DOHH2 (cell line): ENCODE results near the gene SHISA7.

ENCODE experiments used
- H3F3A ChIP-seq: fragments of 200-600 bp; sonication (generic), shearing (Covaris generic); 2 replicates; pipeline ENCODE4 v1.6.0; 2016; ENCODE audit warnings: antibody characterized with exemption, mild to moderate bottlenecking; ENCODE audit not compliant: control insufficient read depth, insufficient read depth
- H3K27ac ChIP-seq: fragments of 200-600 bp; sonication (generic); 2 replicates; pipeline ENCODE4 v1.5.1; 2014; ENCODE audit warnings: low read depth, mild to moderate bottlenecking, low read length, moderate library complexity
- H3K27me3 ChIP-seq: fragments of 200-600 bp; sonication (generic); 2 replicates; pipeline ENCODE4 v1.6.1; 2014; ENCODE audit warnings: mild to moderate bottlenecking, low read length, mixed read lengths; ENCODE audit not compliant: control insufficient read depth
- H3K36me3 ChIP-seq: fragments of 200-600 bp; sonication (generic); 2 replicates; pipeline ENCODE4 v1.6.1; 2014; ENCODE audit warnings: mild to moderate bottlenecking, low read length, moderate library complexity, mixed read lengths; ENCODE audit not compliant: control insufficient read depth
- H3K4me1 ChIP-seq: fragments of 200-600 bp; sonication (generic); 2 replicates; pipeline ENCODE4 v1.6.1; 2014; ENCODE audit warnings: mild to moderate bottlenecking, low read length, mixed read lengths; ENCODE audit not compliant: control insufficient read depth
- H3K4me2 ChIP-seq: fragments of 200-600 bp; sonication (generic); 2 replicates; pipeline ENCODE4 v1.6.0; 2014; ENCODE audit warnings: mild to moderate bottlenecking, low read length, moderate library complexity
- H3K4me3 ChIP-seq: fragments of 200-600 bp; sonication (generic); 2 replicates; pipeline ENCODE4 v1.5.1; 2014; ENCODE audit warnings: mild to moderate bottlenecking, low read length, mixed read lengths
- H3K79me2 ChIP-seq: fragments of 200-600 bp; sonication (generic); 2 replicates; pipeline ENCODE4 v1.6.1; 2014; ENCODE audit warnings: mild to moderate bottlenecking, low read length, mixed read lengths; ENCODE audit not compliant: control insufficient read depth
- H3K9me2 ChIP-seq: fragments of 200-600 bp; sonication (generic); replicated peaks from 2 replicates; pipeline ENCODE4 v1.6.1; 2014; ENCODE audit warnings: mild to moderate bottlenecking, low read length, mixed read lengths; ENCODE audit not compliant: control insufficient read depth
- H3K9me3 ChIP-seq: fragments of 200-600 bp; sonication (generic); 2 replicates; pipeline ENCODE4 v1.6.1; 2014; ENCODE audit warnings: antibody characterized with exemption, low read length, mixed read lengths; ENCODE audit not compliant: control insufficient read depth, insufficient read depth
- H4K20me1 ChIP-seq: fragments of 200-600 bp; sonication (generic); 2 replicates; pipeline ENCODE4 v1.6.0; 2014; ENCODE audit warnings: low read depth, mild to moderate bottlenecking, antibody characterized with exemption, low read length, moderate library complexity; ENCODE audit not compliant: control insufficient read depth, insufficient read depth
- EZH2phosphoT487 ChIP-seq: fragments of 200-600 bp; sonication (generic); IDR thresholded peaks from 2 replicates; pipeline ENCODE4 v1.6.1; 2017; ENCODE audit warnings: borderline replicate concordance, mild to moderate bottlenecking, antibody characterized with exemption, low read length, moderate library complexity, mixed read lengths
- TF ChIP-seq, protein P1 (sequence below): fragments of 200-600 bp; sonication (generic); IDR thresholded peaks from one replicate; pipeline ENCODE4 v1.5.1; 2014; ENCODE audit warnings: antibody characterized with exemption, mild to moderate bottlenecking, low read depth, low read length; ENCODE audit not compliant: poor library complexity, severe bottlenecking

The SHISA7 gene

DNA sequence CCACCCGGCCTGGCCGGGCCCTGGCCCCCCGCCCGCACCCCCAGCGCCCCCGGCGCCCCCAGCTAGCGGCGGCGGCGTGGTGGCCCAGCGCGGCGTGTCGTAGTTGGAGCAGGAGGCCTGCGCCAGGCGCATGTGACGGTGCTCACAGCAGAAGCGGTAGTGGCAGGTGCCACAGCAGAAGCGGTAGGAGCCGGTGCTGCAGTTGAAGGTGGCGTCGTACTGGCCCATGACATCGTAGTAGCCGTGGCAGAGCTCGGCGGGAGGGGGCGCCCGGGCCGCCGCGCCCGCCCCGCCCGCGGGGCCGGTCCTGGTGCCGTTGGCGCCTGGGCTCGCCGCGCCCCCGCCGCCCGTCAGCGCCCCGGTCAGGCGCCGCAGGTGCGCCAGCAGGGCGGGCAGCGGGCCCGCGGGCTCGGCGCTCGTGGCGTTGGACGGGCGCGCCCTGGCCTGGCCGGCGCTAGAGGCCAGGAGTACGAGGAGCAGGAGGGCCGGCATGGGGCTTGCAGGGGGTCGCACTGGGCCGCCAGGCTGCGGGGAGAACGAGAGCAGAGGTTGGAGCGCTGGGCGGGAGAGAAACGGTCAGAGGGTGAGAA is 633 bp downstream of the SHISA7 start:
- H3K4me1 ChIP-seq: peaks cover 15% of the 10 kb centered on the region
- no peaks in the 10 kb centered on the region for H3K79me2 ChIP-seq
- H3K4me2 ChIP-seq: no peak overlapping the region
- H3K36me3 ChIP-seq: no peaks in the 10 kb centered on the region
- no peak overlapping the region for H3K27ac ChIP-seq
- no peak overlapping the region for H3K4me3 ChIP-seq
- no peak for TF ChIP-seq EZH2phosphoT487
- TF ChIP-seq, protein P1, sequence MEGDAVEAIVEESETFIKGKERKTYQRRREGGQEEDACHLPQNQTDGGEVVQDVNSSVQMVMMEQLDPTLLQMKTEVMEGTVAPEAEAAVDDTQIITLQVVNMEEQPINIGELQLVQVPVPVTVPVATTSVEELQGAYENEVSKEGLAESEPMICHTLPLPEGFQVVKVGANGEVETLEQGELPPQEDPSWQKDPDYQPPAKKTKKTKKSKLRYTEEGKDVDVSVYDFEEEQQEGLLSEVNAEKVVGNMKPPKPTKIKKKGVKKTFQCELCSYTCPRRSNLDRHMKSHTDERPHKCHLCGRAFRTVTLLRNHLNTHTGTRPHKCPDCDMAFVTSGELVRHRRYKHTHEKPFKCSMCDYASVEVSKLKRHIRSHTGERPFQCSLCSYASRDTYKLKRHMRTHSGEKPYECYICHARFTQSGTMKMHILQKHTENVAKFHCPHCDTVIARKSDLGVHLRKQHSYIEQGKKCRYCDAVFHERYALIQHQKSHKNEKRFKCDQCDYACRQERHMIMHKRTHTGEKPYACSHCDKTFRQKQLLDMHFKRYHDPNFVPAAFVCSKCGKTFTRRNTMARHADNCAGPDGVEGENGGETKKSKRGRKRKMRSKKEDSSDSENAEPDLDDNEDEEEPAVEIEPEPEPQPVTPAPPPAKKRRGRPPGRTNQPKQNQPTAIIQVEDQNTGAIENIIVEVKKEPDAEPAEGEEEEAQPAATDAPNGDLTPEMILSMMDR: no peak
- H3K9me2 ChIP-seq: no peaks in the 10 kb centered on the region
- peaks cover 32% of the 10 kb centered on the region for H3K27me3 ChIP-seq
- H4K20me1 ChIP-seq: no peaks in the 10 kb centered on the region; the same call in 1 of the 2 replicates
- peaks cover 5% of the 10 kb centered on the region; the same call in 1 of the 2 replicates for H3F3A ChIP-seq
- H3K9me3 ChIP-seq: no peaks in the 10 kb centered on the region

DNA sequence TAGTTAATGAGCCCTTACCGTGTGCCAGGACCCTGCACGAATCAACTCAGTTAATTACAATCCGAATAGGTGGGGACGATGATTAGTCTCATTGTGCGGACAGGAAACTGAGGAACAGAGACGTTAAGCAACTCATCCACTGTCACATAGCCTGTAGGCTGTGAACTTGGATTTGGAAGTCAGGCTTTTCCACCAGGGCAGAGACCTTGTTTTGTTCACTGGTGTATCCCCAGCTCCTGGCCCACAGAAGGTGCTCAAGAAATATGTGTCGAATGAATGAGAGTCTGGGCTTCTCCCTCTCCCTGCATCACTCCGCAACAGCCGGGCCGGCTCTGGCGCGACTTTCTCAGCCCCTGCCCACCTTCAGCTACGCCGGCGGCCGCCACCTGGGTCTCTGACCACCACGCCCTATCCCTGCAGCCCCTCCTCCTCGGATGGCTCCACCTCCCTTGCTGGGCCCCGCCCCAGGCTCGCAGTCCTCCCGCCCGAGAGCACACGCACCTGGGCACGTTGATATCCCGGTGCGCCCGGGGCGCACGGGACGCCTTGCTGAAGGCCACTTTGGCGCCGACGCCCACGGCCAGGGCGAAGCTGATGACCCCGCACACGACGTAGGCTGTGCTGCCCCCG is 1.3 kb downstream of the SHISA7 start:
- H3K36me3 ChIP-seq: no peaks in the 10 kb centered on the region
- TF ChIP-seq, protein P1: no peak
- TF ChIP-seq EZH2phosphoT487: no peak
- H3K79me2 ChIP-seq: no peaks in the 10 kb centered on the region
- H3K9me3 ChIP-seq: no peaks in the 10 kb centered on the region
- H4K20me1 ChIP-seq: no peaks in the 10 kb centered on the region; the same call in 1 of the 2 replicates
- H3K4me2 ChIP-seq: peak overlapping the region; percentile 42
- no peak overlapping the region for H3K4me3 ChIP-seq
- H3K4me1 ChIP-seq: peaks cover 15% of the 10 kb centered on the region
- peaks cover 5% of the 10 kb centered on the region; the same call in 1 of the 2 replicates for H3F3A ChIP-seq
- H3K27ac ChIP-seq: no peak overlapping the region
- H3K9me2 ChIP-seq: no peaks in the 10 kb centered on the region
- peaks cover 32% of the 10 kb centered on the region for H3K27me3 ChIP-seq

DNA sequence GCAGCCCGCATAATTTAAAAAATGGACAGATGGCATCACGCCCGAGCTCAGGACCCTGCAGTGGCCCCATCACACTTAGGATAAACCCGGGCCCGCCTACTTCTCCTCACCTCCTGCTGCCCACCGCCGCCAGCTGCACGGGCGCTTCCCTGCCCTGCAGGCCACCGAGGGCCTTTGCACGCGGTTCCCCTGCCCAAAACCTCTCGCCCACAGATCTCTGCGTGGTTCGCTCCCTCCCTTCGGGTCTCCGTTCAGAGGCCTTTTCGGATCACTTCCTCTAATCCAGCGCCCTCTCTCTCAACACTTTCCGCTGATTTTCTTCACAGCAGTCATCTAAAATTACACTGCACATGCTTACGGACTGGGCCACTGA is 1.8 kb downstream of the SHISA7 start:
- Histone ChIP-seq H3K9me3 (no peaks in the 10 kb centered on the region), H3K9me2 (no peaks in the 10 kb centered on the region), H3F3A (peaks cover 5% of the 10 kb centered on the region; the same call in 1 of the 2 replicates), H3K4me1 (peaks cover 15% of the 10 kb centered on the region), H3K27me3 (peaks cover 32% of the 10 kb centered on the region), H3K4me3 (no peak overlapping the region), H4K20me1 (no peaks in the 10 kb centered on the region; the same call in 1 of the 2 replicates), H3K79me2 (no peaks in the 10 kb centered on the region), H3K36me3 (no peaks in the 10 kb centered on the region), H3K4me2 (peak overlapping the region; percentile 42), H3K27ac (no peak overlapping the region)
- no peak for TF ChIP-seq EZH2phosphoT487
- TF ChIP-seq, protein P1: no peak
